ENCODE data around the gene ABHD4. TPM values are rescaled to one million over a fixed set of nuclear protein-coding genes. Genes with fewer than 3 reads are reported as not detected.
A peak's percentile ranks its signal among the peaks of the same experiment; 100 is the strongest.
"Not testable (repeated sequence)": the region's sequence is repeated elsewhere in the genome, so short reads cannot be mapped to it uniquely, and the experiment has no call there.

The ABHD4 gene
- total RNA-seq, 6 experiments from 2014 or later: 22.2 to 31.6 (median 27.5) TPM

DNA sequence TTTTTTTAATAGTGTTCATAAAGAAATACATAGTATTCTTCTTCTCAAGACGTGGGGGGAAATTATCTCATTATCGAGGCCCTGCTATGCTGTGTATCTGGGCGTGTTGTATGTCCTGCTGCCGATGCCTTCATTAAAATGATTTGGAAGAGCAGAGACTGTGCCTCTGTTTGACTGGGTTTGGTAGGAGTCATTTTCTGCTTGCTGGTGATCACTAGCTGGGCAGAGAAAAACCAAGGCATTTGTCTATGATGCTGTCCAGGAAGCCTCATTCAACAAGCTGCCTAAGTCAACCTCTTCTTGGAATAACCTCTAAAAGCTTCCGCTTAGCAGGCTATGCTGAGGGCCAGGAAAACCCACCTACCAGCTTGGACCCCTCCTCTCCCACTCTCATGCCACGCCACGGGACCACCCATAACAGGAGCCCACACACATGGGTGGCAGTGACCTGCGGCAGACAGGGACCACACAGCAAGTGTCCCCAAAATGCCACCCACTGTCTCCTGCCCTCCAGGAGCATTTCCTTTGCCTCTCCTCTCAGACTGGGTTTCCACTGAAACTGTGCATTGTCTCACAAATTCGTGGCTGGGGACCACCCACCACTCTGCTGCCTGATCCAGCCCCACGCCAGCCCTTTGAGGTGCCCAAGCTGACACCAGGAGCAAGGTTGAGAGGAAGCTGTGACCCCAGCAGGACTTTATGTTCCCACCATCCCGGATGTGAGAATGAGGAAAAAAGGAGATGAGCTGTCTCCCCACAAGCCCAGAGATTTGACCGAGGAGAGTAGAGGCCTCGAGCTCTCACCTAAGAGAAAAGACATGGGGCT lies 45.9 kb upstream of the ABHD4 start:
- H3K4me1 Mint-ChIP-seq (ENCODE audit: low read depth): peaks cover 61% of the 10 kb centered on the region
- H3K27ac Mint-ChIP-seq: no peak overlapping the region
- no peaks in the 10 kb centered on the region for H3K9me3 Mint-ChIP-seq
- TF ChIP-seq, protein P1, sequence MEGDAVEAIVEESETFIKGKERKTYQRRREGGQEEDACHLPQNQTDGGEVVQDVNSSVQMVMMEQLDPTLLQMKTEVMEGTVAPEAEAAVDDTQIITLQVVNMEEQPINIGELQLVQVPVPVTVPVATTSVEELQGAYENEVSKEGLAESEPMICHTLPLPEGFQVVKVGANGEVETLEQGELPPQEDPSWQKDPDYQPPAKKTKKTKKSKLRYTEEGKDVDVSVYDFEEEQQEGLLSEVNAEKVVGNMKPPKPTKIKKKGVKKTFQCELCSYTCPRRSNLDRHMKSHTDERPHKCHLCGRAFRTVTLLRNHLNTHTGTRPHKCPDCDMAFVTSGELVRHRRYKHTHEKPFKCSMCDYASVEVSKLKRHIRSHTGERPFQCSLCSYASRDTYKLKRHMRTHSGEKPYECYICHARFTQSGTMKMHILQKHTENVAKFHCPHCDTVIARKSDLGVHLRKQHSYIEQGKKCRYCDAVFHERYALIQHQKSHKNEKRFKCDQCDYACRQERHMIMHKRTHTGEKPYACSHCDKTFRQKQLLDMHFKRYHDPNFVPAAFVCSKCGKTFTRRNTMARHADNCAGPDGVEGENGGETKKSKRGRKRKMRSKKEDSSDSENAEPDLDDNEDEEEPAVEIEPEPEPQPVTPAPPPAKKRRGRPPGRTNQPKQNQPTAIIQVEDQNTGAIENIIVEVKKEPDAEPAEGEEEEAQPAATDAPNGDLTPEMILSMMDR (IDR thresholded peaks at IDR 0.05): no peak
- no peaks in the 10 kb centered on the region for H3K36me3 Mint-ChIP-seq (ENCODE audit: low read depth)
- peaks cover 2% of the 10 kb centered on the region; the same call in 1 of the 2 replicates for H3K27me3 Mint-ChIP-seq (ENCODE audit: insufficient read depth)
- no peak overlapping the region for H3K4me3 Mint-ChIP-seq
- no peak for DNase-seq

- H3K27ac Mint-ChIP-seq: no peak overlapping the region
- no peak overlapping the region for H3K4me3 Mint-ChIP-seq
- peaks cover 2% of the 10 kb centered on the region; the same call in 1 of the 2 replicates for H3K27me3 Mint-ChIP-seq (ENCODE audit: insufficient read depth)
- H3K9me3 Mint-ChIP-seq: no peaks in the 10 kb centered on the region
- no peak for DNase-seq
- H3K36me3 Mint-ChIP-seq (ENCODE audit: low read depth): no peaks in the 10 kb centered on the region
- peaks cover 60% of the 10 kb centered on the region for H3K4me1 Mint-ChIP-seq (ENCODE audit: low read depth)
- TF ChIP-seq, protein P1 (IDR thresholded peaks at IDR 0.05): no peak
Observed at GRCh38 chr14:22552827-22553076, 45.3 kb upstream of the ABHD4 start.

DNA sequence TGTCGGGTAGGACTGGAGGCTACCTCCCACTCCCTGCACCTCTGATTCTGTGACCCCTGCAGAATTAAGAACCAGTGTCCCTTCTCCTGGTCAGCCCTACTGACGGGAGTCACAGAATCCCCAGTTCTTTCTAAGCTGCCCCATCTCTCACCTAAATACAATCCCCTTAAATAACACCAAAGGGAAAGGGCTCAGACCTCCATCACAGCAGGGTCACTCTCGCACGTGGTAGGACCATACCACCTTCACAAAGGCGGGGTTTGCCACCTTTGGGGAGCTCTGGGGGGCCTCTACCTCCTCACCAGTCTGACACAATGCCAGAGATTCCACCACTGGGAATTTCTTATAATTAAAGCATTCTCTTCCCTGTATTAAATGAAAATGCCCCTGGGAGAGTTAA lies 44.7 kb upstream of the ABHD4 start:
- Mint-ChIP-seq H3K4me3 (no peak overlapping the region), H3K9me3 (no peaks in the 10 kb centered on the region), H3K27me3 (ENCODE audit: insufficient read depth) (peaks cover 2% of the 10 kb centered on the region; the same call in 1 of the 2 replicates), H3K4me1 (ENCODE audit: low read depth) (peaks cover 54% of the 10 kb centered on the region), H3K36me3 (ENCODE audit: low read depth) (no peaks in the 10 kb centered on the region), H3K27ac (no peak overlapping the region)
- TF ChIP-seq, protein P1 (IDR thresholded peaks at IDR 0.05): no peak
- no peak for DNase-seq

- not testable (repeated sequence) for H3K9me3 Mint-ChIP-seq; H3K4me3 Mint-ChIP-seq; DNase-seq; H3K36me3 Mint-ChIP-seq (ENCODE audit: low read depth); H3K27me3 Mint-ChIP-seq (ENCODE audit: insufficient read depth)
- Mint-ChIP-seq H3K4me1 (ENCODE audit: low read depth) (peaks cover 54% of the 10 kb centered on the region), H3K27ac (peak overlapping the region; percentile 39; the same call in 1 of the 2 replicates)
Observed at GRCh38 chr14:22553861-22554497, 44.1 kb upstream of the ABHD4 start.

DNA sequence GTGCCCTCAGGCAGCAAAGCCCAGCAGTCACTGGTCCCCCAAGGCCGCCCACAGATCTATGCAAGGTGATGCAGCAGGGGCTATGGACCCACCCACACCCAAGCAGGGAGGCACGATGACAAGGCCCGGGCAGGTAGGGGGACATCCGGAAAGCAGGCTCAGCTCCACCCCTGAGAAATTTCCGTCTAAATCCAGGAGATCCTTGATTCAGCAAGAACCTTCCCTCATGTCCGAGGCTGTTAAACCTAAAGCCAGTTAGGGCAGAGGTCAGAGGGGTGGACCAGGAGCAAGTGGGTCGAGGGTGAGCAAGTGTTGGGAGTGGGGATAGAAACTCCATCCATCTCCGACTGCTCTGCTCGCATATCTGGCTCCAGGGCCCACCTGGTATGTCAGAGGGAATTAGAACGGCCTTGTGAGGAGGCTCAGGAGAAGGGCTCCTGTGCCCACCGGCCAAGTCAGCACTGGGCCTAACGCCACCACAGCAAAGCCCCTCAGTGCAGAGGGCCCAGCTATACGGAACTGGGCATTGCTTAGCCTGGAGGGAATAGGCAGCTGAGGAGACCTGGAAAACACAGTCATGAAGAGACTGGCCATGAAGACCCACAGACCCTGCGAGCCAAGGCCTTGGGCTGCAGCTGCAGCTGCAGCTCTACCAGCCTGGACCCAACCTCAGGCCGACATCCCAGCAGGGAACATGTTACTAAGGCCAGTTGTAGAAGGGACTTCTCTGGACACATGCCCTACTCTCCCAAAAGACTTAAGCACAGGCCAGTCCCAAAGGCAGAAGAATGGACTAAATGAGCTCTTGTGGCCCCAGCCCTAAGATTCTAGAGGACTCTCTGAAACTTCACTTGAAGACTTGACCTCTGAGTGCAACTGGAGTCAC lies 43.4 kb upstream of the ABHD4 start:
- Mint-ChIP-seq H3K27ac (0 out of 2 replicates have a peak overlapping the region, but pooled peaks have one; percentile 93), H3K4me3 (no peak overlapping the region), H3K9me3 (no peaks in the 10 kb centered on the region), H3K4me1 (ENCODE audit: low read depth) (peaks cover 54% of the 10 kb centered on the region), H3K27me3 (ENCODE audit: insufficient read depth) (peaks cover 2% of the 10 kb centered on the region; the same call in 1 of the 2 replicates), H3K36me3 (ENCODE audit: low read depth) (no peaks in the 10 kb centered on the region)
- DNase-seq: no peak
- TF ChIP-seq, protein P1 (IDR thresholded peaks at IDR 0.05): no peak
